Fibroblast of skin of back (primary cell): ENCODE results near the gene KCNJ12.
A peak's percentile ranks its signal among the peaks of the same experiment; 100 is the strongest.
"Not testable (repeated sequence)": the region's sequence is repeated elsewhere in the genome, so short reads cannot be mapped to it uniquely, and the experiment has no call there.

Source experiments
- DNase-seq: peaks from one replicate; pipeline ENCODE4 v3.0.0-alpha.2; 2013

KCNJ12 gene

DNA sequence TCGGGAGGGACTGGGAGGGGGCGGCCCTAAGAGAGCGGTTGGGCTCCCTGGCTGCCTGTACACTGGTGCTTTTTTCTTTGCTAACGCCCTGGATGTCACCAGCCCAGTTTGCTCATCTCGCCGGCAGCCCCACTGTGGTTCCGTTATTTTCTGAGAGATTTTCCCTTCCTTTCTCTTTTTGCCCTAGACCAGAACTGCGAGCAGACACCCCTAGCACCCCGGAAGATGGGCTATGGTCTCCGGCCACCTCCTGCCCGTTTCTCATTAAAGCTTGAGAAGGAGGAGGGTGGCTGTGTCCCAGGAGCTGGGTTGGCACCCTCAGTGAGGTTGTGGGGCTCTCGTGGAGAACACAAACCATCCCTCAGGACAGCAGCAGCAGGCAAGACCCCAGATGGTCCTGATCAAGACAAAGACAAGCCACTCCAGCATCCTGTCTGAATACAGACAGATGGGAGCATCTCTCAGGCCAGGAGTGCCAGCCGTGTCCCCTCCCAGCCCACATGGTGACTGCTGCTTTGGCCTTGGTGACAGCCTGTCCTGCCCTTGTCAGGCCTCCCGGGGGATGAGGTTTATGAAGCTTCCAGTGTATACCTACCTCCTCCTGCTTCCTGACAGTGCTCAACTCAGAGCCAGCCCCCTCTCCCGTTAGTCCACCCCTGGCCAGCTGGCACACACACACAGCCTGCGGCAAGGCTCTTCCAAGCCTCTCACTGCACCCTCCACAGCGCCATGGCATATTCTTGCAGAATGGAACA, 77.2 kb downstream of the KCNJ12 start:
- no peak for DNase-seq

GRCh38 chr17:21454006-21454405, 77.8 kb downstream of the KCNJ12 start:
- not testable (repeated sequence) for DNase-seq

DNA sequence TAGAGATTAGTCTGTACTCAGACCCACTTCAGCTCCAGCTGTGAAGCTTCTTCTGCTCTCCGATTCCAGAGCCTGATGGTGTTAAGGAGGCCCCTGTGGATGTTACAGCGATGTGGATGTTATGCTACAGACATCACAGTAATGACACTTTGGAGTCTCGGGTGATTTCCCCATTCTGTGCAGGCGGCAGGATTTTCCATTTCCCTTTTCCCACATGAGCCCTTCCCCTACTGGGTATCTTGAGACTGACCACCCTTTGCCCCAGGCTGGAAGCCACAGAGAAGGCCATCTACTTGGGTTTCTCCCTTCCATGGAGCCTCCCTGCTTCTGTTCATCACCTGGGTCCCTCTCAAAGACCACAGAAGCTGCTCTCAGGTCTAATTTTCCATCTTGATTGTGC, 78.3 kb downstream of the KCNJ12 start:
- DNase-seq, result no peak

GRCh38 chr17:21455761-21456160, 79.6 kb downstream of the KCNJ12 start:
- no peak for DNase-seq

- not testable (repeated sequence) for DNase-seq
Measured at GRCh38 chr17:21456449-21456848, 80.3 kb downstream of the KCNJ12 start.

- DNase-seq, result peak; percentile 91
Measured at GRCh38 chr17:21457051-21458026, 81.2 kb downstream of the KCNJ12 start.

DNA sequence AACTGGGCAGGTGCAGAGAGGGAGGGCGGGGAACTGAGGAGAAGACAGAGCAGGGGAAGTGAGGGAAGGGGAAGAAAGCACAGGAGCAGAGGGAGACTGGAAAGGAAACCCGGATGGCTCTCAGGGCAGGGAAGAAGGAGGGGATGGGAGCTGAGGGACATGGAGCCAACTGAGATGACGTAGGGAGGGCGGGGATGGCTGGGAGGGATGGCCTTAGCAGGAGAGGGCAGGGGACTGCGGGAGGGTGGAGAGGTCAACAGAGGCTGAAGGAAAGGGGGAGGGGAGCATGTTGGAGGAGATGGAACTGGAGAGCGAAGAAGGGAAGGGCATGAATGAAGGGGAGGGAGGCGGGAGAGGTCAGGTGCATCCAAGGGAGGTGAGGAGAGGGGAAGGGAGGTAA, 81.9 kb downstream of the KCNJ12 start:
- no peak for DNase-seq

DNA sequence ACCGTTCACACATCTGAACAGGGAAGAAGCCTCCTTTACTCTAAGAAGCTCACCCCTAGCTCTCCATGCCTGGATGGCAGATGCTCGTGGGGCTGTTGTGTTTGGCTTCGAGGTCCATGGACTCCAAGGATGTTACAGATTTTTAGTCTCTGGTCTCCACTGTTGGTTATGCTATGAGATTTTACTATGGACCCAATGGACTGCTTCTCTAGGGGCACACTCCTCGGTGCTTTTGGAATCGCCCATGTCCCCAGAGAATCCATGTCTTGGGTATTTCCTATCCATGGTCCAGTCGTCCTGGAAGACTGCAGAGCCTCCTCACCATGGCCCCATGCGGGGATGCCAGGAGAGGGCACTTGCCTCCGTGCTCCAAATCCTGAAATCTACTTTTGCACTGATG, 83.4 kb downstream of the KCNJ12 start:
- DNase-seq, result no peak

DNA sequence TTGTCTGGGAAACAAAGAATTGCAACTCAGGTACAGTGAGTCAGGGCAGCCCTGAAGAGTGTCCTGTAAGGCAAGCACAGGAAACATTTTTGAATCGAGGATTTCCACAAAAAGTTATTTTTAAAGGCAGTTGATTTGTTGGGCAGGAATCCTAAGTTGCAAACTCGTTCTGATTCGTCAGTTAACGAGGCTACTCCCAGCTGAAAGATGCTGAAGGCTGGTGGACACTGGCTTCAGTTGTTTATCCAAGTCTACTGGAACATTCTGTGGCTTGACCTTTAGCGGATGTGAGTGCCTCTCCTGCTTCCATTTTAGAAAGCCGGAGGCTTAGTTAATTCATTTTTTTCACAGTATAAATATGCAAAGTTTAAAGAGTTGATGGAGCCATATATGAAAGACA, 84.2 kb downstream of the KCNJ12 start:
- no peak for DNase-seq

- DNase-seq, result no peak
Measured at GRCh38 chr17:21462237-21462636, 86.1 kb downstream of the KCNJ12 start.

DNA sequence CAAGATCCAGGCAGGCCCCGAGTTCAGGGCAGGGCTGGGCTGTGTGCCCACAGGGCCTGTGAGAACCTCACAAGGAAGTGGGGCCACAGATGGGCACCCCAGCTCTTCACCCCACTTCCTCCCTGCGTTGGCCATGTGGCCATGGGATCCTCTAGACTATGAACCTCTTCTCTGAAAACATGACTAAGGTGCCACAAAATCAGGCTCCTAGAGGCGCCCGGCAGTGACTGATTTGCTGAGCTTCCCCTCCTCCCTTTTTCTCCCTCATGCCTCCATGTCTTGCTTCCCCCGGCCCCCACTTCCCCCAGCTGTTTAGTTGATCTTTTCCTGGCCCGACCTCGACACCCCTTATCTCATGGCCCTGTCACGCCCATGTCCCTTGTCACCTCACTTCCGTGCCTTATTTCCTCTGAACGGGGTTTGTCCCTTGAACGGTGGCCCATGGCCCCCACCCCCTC, 87.1 kb downstream of the KCNJ12 start:
- no peak for DNase-seq

DNA sequence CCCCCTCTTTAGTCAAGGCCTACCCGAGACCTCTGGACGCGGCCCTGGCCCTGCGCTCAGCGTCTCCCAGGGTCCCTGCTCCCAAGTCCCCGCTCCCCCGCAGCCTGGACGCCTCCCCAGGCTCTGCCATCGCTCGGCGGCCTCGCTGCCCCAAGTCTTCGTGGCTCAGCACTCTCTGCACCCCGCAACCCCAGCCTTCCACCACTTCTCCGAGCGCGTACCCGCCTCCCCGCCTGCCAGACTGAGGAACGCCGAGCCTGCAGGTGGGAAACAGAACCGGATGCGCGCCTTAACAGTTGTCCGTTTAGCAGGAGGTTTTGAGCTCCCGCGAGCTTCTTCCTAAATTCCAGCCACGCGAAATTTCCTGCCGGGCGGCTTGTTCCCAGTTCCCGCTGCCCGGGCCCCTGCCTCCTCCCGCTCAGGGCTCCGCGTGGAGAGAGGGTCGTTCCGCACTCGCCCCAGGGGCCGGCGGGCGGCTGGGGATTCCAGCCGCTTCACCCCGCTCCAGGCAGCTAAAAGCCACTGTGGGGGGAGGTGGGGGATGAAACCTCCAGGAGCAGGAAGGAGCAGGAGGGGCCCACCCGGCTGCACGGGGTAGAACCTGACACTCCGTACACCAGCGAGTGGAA, 87.7 kb downstream of the KCNJ12 start:
- DNase-seq, result no peak

GRCh38 chr17:21464611-21465021, 88.5 kb downstream of the KCNJ12 start:
- no peak for DNase-seq

- DNase-seq, result no peak
Measured at GRCh38 chr17:21466550-21466949, 90.4 kb downstream of the KCNJ12 start.

- no peak for DNase-seq
Measured at GRCh38 chr17:21467196-21467595, 91.0 kb downstream of the KCNJ12 start.

DNA sequence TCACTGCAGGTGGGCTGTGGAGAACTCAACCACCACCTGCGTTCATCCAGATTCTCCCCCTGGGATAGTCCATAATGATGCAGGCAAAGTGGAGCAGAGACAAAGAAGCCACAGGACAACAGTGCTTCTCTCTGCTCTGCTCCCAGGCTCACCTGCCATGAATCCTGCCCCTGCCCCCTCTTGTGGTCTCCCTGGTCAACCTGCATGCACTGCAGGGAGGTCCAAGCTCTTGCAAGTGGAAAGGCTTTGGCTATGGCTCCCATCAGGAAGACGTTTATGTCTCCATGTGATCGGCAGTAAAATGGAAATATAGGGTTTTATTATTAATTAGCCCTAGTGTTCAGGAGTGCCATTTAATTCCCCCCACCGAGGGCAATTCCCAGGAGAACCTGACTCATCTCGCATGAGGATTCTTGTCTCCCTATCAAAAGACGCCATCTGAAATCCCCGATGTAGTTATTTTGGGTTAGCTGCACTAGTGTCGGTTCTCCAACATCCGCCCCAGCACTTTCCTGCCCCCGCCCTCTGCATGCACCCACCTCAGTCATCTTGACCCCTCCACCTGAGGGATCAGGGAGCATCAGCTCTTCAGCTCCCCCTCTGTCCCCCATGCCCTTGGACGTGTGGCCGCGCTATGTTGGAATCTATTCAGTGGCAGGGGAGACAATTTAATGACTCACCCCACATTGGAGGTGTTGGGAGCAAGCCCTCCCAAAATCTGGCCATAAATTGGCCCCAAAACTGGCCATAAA, 91.8 kb downstream of the KCNJ12 start:
- DNase-seq, result no peak
